ENCODE measurements around the gene LARGE1. TPM values are rescaled to one million over a fixed set of nuclear protein-coding genes. Genes with fewer than 3 reads are reported as not detected.
"Not testable (repeated sequence)": the region's sequence is repeated elsewhere in the genome, so short reads cannot be mapped to it uniquely, and the experiment has no call there.

LARGE1 gene
- total RNA-seq, 2 experiments from 2014 or later = 0.69 to 1.1 TPM

GRCh38 chr22:33575771-33576170 lies 344.5 kb downstream of the LARGE1 start:
- intact Hi-C loops (cut with micrococcal nuclease) = no loop called here
- H3K27me3 Mint-ChIP-seq (ENCODE audit: low read depth) = peaks cover 2% of the 10 kb centered on the region
- H3K9me3 Mint-ChIP-seq = no peaks in the 10 kb centered on the region
- H3K4me1 Mint-ChIP-seq (ENCODE audit: low read depth) = no peaks in the 10 kb centered on the region
- CTCF ChIA-PET = interaction anchor here (0.7 kb wide), 1 partner anchor 10 kb away, joined by 3 read pairs; no protein-coding TSS in a partner anchor
- no peak for DNase-seq
- no peak overlapping the region for H3K27ac Mint-ChIP-seq
- no peak overlapping the region for H3K4me3 Mint-ChIP-seq
- no peaks in the 10 kb centered on the region for H3K36me3 Mint-ChIP-seq (ENCODE audit: low read depth)

- CTCF ChIA-PET = interaction anchor here (0.6 kb wide), 1 partner anchor 11 kb away, joined by 3 read pairs; no protein-coding TSS in a partner anchor
- H3K27me3 Mint-ChIP-seq (ENCODE audit: low read depth) = peaks cover 2% of the 10 kb centered on the region
- H3K27ac Mint-ChIP-seq = no peak overlapping the region
- intact Hi-C loops (cut with micrococcal nuclease) = no loop called here
- no peak overlapping the region for H3K4me3 Mint-ChIP-seq
- no peaks in the 10 kb centered on the region for H3K36me3 Mint-ChIP-seq (ENCODE audit: low read depth)
- no peak for DNase-seq
- no peaks in the 10 kb centered on the region for H3K4me1 Mint-ChIP-seq (ENCODE audit: low read depth)
- H3K9me3 Mint-ChIP-seq = no peaks in the 10 kb centered on the region
Measured at GRCh38 chr22:33575041-33575440, 345.2 kb downstream of the LARGE1 start.

GRCh38 chr22:33573479-33573878 lies 346.8 kb downstream of the LARGE1 start:
- Mint-ChIP-seq H3K4me1 (ENCODE audit: low read depth) (no peaks in the 10 kb centered on the region), H3K36me3 (ENCODE audit: low read depth) (no peaks in the 10 kb centered on the region), H3K9me3 (no peaks in the 10 kb centered on the region), H3K27me3 (ENCODE audit: low read depth) (peaks cover 2% of the 10 kb centered on the region), H3K4me3 (no peak overlapping the region), H3K27ac (no peak overlapping the region)
- intact Hi-C loops (cut with micrococcal nuclease) = no loop called here
- no peak for DNase-seq
- CTCF ChIA-PET = no interaction called here

- no peak for DNase-seq
- Mint-ChIP-seq H3K27ac (no peak overlapping the region), H3K4me1 (ENCODE audit: low read depth) (no peaks in the 10 kb centered on the region), H3K27me3 (ENCODE audit: low read depth) (peaks cover 7% of the 10 kb centered on the region), H3K4me3 (no peak overlapping the region), H3K9me3 (no peaks in the 10 kb centered on the region), H3K36me3 (ENCODE audit: low read depth) (no peaks in the 10 kb centered on the region)
- intact Hi-C loops (cut with micrococcal nuclease) = no loop called here
- CTCF ChIA-PET = no interaction called here
Measured at GRCh38 chr22:33572086-33572485, 348.2 kb downstream of the LARGE1 start.

- no peaks in the 10 kb centered on the region for H3K36me3 Mint-ChIP-seq (ENCODE audit: low read depth)
- intact Hi-C loops (cut with micrococcal nuclease) = no loop called here
- H3K27me3 Mint-ChIP-seq (ENCODE audit: low read depth) = peaks cover 8% of the 10 kb centered on the region
- no peak overlapping the region for H3K27ac Mint-ChIP-seq
- CTCF ChIA-PET = no interaction called here
- no peaks in the 10 kb centered on the region for H3K9me3 Mint-ChIP-seq
- no peak for DNase-seq
- no peak overlapping the region for H3K4me3 Mint-ChIP-seq
- H3K4me1 Mint-ChIP-seq (ENCODE audit: low read depth) = no peaks in the 10 kb centered on the region
Measured at GRCh38 chr22:33570110-33570509, 350.2 kb downstream of the LARGE1 start.

- CTCF ChIA-PET = no interaction called here
- intact Hi-C loops (cut with micrococcal nuclease) = no loop called here
- Mint-ChIP-seq H3K4me3 (no peak overlapping the region), H3K27ac (no peak overlapping the region), H3K27me3 (ENCODE audit: low read depth) (peaks cover 8% of the 10 kb centered on the region), H3K4me1 (ENCODE audit: low read depth) (no peaks in the 10 kb centered on the region), H3K36me3 (ENCODE audit: low read depth) (no peaks in the 10 kb centered on the region), H3K9me3 (no peaks in the 10 kb centered on the region)
- DNase-seq = no peak
Measured at GRCh38 chr22:33569559-33569958, 350.7 kb downstream of the LARGE1 start.

GRCh38 chr22:33569018-33569417 lies 351.3 kb downstream of the LARGE1 start:
- intact Hi-C loops (cut with micrococcal nuclease) = no loop called here
- H3K4me1 Mint-ChIP-seq (ENCODE audit: low read depth) = no peaks in the 10 kb centered on the region
- H3K27ac Mint-ChIP-seq = no peak overlapping the region
- no peaks in the 10 kb centered on the region for H3K36me3 Mint-ChIP-seq (ENCODE audit: low read depth)
- H3K27me3 Mint-ChIP-seq (ENCODE audit: low read depth) = peaks cover 8% of the 10 kb centered on the region
- CTCF ChIA-PET = no interaction called here
- H3K9me3 Mint-ChIP-seq = no peaks in the 10 kb centered on the region
- DNase-seq = no peak
- no peak overlapping the region for H3K4me3 Mint-ChIP-seq

- intact Hi-C loops (cut with micrococcal nuclease) = not testable (repeated sequence)
Measured at GRCh38 chr22:33566495-33566894, 353.8 kb downstream of the LARGE1 start.

GRCh38 chr22:33565580-33565995 lies 354.7 kb downstream of the LARGE1 start:
- CTCF ChIA-PET = interaction anchor here (1.1 kb wide), 1 partner anchor 10 kb away, joined by 3 read pairs; no protein-coding TSS in a partner anchor
- intact Hi-C loops (cut with micrococcal nuclease) = no loop called here
- H3K27ac Mint-ChIP-seq = no peak overlapping the region
- no peaks in the 10 kb centered on the region for H3K36me3 Mint-ChIP-seq (ENCODE audit: low read depth)
- DNase-seq = peak; percentile 7
- no peaks in the 10 kb centered on the region for H3K4me1 Mint-ChIP-seq (ENCODE audit: low read depth)
- H3K9me3 Mint-ChIP-seq = peaks cover 1% of the 10 kb centered on the region
- H3K27me3 Mint-ChIP-seq (ENCODE audit: low read depth) = peaks cover 8% of the 10 kb centered on the region
- no peak overlapping the region for H3K4me3 Mint-ChIP-seq

More at GRCh38 chr22:33566495-33566894, 353.8 kb downstream of the LARGE1 start:
- CTCF ChIA-PET = interaction anchor here (1.1 kb wide), 1 partner anchor 9 kb away, joined by 3 read pairs; no protein-coding TSS in a partner anchor
- H3K27ac Mint-ChIP-seq; DNase-seq; H3K4me3 Mint-ChIP-seq; H3K9me3 Mint-ChIP-seq; H3K36me3 Mint-ChIP-seq (ENCODE audit: low read depth); H3K4me1 Mint-ChIP-seq (ENCODE audit: low read depth): not testable (repeated sequence)
- peaks cover 11% of the 10 kb centered on the region for H3K27me3 Mint-ChIP-seq (ENCODE audit: low read depth)

- intact Hi-C loops (cut with micrococcal nuclease) = no loop called here
- H3K4me1 Mint-ChIP-seq (ENCODE audit: low read depth) = no peaks in the 10 kb centered on the region
- CTCF ChIA-PET = no interaction called here
- no peaks in the 10 kb centered on the region for H3K36me3 Mint-ChIP-seq (ENCODE audit: low read depth)
- H3K27me3 Mint-ChIP-seq (ENCODE audit: low read depth) = peaks cover 8% of the 10 kb centered on the region
- peaks cover 6% of the 10 kb centered on the region for H3K9me3 Mint-ChIP-seq
- H3K4me3 Mint-ChIP-seq = no peak overlapping the region
- H3K27ac Mint-ChIP-seq = no peak overlapping the region
- DNase-seq = no peak
Measured at GRCh38 chr22:33564683-33565082, 355.6 kb downstream of the LARGE1 start.

- Mint-ChIP-seq H3K27me3 (ENCODE audit: low read depth) (peaks cover 8% of the 10 kb centered on the region), H3K36me3 (ENCODE audit: low read depth) (no peaks in the 10 kb centered on the region), H3K27ac (no peak overlapping the region), H3K4me3 (no peak overlapping the region), H3K9me3 (peaks cover 7% of the 10 kb centered on the region), H3K4me1 (ENCODE audit: low read depth) (no peaks in the 10 kb centered on the region)
- intact Hi-C loops (cut with micrococcal nuclease) = no loop called here
- DNase-seq = no peak
- CTCF ChIA-PET = no interaction called here
Measured at GRCh38 chr22:33563220-33563964, 356.9 kb downstream of the LARGE1 start.

- CTCF ChIA-PET = no interaction called here
- no peaks in the 10 kb centered on the region for H3K36me3 Mint-ChIP-seq (ENCODE audit: low read depth)
- no peaks in the 10 kb centered on the region for H3K4me1 Mint-ChIP-seq (ENCODE audit: low read depth)
- no peak overlapping the region for H3K4me3 Mint-ChIP-seq
- H3K27me3 Mint-ChIP-seq (ENCODE audit: low read depth) = peaks cover 4% of the 10 kb centered on the region
- intact Hi-C loops (cut with micrococcal nuclease) = no loop called here
- no peak overlapping the region for H3K27ac Mint-ChIP-seq
- no peak for DNase-seq
- H3K9me3 Mint-ChIP-seq = peaks cover 7% of the 10 kb centered on the region
Measured at GRCh38 chr22:33562501-33562900, 357.8 kb downstream of the LARGE1 start.

GRCh38 chr22:33561149-33561807 lies 359.0 kb downstream of the LARGE1 start:
- Mint-ChIP-seq H3K4me3 (no peak overlapping the region), H3K9me3 (peaks cover 7% of the 10 kb centered on the region), H3K4me1 (ENCODE audit: low read depth) (no peaks in the 10 kb centered on the region), H3K36me3 (ENCODE audit: low read depth) (no peaks in the 10 kb centered on the region), H3K27ac (no peak overlapping the region), H3K27me3 (ENCODE audit: low read depth) (peaks cover 4% of the 10 kb centered on the region)
- CTCF ChIA-PET = interaction anchor here (0.8 to 1.4 kb wide), 2 partner anchors 18 to 42 kb away, joined by 3 read pairs; no protein-coding TSS in a partner anchor
- intact Hi-C loops (cut with micrococcal nuclease) = no loop called here
- no peak for DNase-seq
